LoVo (cell line): ENCODE data around the gene SREBF2.
"Not testable (repeated sequence)": the region's sequence is repeated elsewhere in the genome, so short reads cannot be mapped to it uniquely, and the experiment has no call there.

ENCODE experiments used
- DNase-seq: peaks from one replicate; pipeline ENCODE4 v3.0.0-alpha.2; 2016; ENCODE audit warnings: low spot score

SREBF2 gene

DNA sequence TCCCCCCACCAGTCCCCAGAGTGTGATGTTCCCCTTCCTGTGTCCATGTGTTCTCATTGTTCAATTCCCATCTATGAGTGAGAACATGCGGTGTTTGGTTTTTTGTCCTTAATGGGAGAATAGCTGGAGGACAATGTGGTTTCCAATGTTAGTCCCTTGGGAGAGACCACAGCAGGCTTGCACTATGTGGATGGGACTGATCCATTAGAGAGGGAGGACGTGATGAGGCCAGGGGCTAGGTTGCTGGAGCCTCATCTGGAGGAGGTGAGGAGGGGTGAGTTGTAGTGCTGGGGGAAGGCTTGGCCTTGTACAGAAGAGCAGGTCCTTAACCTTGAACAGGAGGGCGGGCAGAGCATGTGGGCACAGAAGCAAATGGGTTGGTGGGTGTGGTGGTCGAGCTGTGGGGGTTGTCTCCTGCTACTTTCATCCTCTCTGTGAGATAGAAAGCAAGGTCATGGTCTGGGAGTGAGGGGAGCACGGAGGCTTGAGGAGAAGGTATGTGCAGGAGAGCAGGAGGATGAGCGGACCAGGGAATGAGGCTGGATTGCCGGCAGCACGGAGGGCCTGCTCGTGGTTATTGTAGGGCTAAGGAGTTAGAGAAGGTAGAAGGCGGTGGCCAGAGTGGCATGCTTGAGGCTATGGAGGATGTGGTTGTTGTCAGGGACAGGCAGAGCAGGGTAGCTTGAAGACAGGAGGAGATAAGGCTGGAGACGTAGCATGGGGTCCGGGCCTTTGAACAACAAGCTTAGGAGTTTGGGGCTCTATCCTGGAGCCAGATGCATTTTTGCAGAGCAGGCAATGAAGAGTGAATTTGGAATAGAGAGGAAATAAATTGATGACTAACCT lies 11.2 kb upstream of the SREBF2 start:
- no peak for DNase-seq

DNA sequence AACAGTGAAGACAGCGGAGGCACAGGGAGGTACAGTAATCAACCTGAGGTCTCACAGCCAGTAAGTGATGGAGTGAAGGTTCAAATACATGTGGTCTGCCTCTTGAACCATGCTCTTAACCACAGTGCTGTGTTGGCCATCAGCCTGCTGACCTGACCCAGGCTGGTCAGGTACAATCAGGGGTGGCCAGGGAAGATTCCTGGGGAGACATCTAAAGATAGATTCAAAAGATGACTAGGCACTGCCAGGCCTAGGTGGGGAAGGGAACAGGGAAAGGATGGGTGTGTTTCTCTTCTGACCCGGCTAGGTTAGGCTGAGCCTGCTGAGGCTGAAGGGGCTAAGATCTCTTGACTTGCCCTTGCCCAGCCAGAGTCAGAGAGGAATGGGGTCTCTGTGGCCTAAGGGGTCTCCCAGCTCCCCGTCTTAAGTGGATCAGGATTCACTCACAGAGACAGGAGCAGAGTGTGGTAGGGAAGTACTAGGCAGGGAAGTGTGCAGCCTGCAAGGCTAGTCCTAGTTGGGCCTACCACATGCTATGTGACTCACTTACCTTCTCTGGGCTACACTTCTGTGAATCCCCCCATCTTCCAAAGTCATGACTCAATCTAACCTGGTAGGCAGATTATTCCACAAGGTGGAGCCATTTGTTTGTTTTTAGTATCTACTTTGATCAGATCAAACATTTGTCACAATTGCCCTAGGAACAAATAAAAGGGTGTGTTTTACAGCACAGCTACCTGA lies 10.4 kb upstream of the SREBF2 start:
- peak; percentile 53 for DNase-seq

DNA sequence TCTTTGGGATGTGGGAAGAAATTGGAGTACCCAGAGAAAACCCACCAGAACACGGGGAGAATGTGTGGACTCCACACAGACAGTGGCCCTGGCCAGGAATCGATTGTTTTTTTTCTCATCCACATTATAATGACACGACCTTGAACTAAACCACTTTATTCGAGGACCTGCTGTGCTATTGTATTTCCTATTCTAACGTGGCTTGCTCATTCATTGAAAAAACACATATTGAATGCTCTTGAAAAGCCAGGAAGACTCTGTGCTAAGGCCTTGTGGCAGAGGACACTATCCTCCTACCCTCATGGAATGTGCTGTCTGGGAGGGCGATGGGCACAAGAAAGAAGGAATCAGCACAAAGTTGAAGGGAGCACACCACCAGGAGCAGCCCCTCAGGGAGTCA lies 9.1 kb upstream of the SREBF2 start:
- no peak for DNase-seq

DNA sequence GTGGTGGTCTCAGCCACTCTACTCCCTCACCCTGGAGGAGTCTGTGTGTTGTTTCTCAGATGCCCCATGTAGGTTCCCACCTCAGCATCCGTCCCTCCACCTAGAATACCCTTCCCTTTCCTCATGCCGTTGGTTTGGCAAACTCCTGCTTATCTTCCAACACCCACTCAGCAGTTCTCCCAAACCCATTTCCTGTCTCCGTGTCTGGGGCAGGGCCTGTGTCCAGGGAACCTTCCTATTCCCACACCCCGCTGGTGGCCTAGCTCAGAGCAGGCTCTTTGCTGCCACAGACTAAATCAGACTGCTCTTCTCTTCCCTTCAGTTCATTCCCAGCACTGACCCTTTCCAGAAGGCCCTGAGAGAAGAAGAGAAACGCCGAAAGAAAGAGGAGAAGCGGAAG lies 7.5 kb upstream of the SREBF2 start:
- no peak for DNase-seq

DNA sequence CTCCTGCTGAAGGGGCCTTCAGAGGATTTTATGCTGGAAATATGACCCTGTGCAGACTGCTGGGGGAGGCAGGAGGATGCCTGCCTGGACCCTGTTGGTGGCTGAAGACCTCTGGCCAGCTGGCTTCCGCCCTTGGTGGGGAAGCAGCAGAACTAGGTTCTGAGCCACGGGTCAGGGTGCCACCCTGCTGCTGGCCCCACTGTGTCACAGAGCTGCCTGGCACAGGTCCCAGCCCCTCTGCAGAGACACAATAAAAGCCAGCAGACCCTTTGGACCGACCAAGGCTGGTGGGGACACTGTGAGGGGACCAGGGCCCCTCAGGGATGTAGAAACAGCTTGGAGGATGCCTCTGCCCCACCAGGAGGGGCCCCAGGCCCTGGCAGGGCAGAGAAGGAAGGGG lies 6.9 kb upstream of the SREBF2 start:
- DNase-seq, result no peak

DNA sequence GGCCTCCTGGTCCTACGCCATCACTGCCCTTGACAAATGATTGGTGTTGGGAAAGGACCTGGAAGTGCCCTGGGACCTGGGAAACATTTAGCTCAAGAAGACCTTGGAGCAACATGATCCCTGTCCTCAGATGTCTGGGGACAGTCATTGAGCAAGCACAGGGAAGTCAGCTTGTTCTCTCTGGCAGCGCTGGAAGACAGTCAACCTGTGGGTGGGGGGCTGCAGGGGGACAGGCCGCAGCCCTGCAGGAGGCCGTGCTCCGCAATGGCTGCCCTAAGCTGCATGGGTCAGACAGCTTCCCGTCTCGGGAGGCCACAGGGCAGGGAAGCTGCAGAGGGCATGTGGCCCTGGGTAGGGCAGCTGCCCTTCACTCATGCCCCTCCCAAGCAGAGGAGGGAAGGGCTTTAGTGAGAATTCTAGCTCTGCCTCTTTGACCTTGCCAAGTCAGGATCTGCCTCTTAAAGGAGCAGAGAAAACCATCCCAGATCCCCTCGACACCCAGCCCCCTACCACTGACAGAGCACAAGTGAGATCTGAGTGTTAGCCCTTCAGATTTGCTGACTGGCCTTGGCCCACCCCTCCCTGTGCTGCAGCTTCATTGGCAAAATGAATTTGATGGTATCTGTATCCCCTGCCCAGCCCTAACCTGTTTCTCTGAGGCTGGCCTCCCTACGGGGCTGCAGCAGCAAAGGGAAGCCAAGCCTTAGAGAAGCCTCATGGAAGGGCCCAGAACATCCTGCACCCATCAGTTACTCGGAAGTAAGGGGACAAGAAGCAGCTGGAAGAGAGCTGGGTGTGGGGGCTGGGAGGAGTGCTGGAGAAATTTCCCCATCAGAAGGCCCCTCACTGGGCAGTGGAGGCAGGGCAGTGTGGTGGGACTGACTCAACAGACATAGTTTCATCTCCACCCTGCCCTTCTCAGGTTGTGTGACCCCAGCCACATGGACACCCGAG lies 6.2 kb upstream of the SREBF2 start:
- DNase-seq, result no peak

DNA sequence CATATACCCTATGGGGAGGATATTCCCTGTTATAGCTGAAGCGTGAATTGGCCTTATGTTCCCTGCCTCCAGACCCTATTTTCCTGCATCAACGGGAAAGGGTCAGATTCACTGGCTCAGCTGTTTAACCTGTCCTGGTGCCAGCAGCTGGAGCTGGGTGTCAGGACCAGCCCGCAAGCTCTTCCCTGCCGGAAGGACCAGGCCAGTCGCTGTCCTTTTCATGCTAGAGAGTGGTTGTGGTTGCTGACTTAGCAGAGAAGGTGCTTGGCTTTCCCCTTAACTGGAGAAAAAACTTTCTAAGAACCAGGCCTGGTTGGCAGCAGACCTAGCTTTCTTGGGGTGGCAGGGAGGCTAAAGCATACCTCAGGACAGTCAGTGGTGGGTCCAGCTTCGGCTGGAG lies 5.2 kb upstream of the SREBF2 start:
- DNase-seq, result no peak

DNA sequence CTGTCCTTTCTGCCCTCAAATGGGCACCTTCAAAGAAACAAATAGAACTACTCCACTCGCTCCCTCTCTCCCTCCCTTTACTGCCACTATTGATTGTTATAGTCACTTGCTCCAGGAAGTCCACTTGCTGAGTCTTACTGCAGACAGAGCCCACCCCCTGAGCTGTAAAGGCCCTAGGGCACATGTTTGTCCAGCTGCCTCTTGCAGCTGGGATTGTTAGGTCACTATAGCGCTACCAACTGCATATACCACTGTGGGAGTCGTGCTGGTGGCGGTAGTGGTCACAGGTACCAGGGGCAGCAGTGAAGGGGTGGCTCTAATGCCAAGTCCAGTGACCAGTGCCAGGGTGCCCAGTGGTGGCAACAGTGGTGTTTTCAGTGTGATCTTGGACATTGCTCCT lies 4.4 kb upstream of the SREBF2 start:
- DNase-seq, result no peak

DNA sequence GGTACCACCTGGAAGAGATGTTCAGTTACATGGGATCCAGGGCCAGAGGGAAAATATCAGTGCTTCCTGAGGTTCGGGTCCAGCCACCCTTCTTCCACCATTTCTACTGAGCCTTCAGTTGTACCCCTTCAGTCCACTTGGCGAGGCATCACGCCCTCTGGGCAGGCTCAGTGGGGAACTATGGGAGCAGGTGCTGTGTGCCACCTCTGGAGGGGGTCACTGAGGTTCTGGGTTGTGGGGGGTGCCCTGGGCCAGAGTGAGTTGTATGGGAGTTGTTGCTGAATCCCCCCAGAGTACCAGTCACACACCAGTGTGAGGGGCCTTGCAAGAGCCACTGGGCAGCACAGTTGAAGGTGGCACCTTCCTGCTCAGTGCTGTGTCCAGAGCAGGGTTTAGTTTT lies 2.7 kb upstream of the SREBF2 start:
- no peak for DNase-seq

DNA sequence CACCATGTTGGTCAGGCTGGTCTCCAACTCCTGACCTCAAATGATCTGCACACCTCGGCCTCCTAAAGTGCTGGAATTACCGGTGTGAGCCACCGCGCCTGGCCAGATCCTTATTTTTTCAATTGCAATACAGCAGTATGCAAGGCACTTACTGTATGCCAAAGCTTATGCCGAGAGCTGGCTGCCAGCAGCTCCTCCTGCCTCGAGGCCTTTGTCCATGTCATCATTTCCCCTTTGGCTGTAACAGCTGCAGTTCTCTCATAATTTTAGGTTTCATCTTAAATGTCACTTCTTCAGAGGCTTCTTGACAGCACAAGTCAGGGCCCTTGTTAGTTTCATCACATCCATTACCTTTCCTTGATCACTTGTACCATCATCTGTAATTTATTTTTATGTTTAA lies 1.5 kb upstream of the SREBF2 start:
- no peak for DNase-seq

DNA sequence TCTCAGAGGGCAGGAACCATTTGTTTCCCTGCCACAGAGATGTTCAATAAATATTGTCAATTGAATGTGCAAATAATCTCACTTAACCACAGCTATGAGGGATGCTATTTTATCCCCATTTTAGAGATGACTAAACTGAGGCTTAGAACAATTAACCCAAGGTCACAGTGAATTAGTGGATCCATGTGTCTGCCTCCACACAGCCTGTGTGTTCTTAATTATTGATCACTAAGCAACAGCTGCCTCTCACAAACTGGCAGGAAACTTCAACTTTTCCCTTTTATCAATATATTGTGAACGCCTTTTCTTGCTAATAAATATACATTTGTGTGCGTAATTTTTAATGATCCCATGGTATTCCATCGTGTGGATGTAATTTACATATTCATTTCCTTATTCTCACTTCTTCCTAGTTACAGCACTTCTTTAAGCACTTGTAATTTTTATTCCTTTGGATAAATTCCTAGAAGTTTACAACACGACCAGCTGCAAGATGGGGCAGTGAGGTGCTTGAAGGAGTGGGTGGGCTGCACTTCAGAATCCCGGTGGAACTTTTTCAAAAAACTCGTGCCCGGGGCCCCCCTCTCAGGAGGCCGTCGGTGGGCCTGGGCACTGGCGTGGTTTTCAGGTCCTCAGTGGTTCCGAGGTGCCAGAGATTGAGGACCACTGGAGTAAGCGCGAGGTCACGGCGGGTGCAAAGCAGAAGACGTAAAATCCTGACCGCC lies 915 bp upstream of the SREBF2 start:
- no peak for DNase-seq

DNA sequence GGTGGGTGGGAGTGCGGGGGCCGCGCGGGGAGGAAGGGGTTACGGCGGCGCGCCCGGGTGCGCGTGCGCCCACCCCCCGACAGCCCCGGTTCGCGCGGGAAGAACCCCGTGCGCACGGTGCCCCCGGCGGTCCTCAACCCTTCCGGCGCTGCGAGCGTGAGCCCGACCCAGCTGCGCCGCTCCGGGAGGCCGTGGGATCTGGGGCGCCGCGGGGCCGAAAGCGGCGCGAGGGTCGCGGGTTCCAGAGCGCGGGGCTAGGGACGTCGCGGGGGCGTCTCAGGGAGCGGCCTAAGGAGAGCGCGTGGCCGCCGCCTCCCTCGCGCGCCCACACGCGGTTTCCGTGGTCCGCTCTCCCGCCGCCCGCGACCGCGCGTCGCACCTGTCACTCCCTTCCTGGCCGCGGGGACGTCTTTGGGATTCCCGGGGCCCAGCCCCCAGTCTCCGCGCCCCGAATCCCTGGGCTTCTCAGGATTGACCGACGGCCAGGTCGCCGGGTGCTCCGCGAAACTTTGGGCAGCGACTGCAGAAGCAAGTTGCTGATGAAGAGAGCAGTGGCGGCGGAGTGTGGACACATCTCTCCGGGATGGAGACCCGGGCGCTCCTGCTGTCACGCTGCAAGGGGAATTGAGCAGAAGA lies 582 bp downstream of the SREBF2 start:
- DNase-seq, result peak; percentile 44

DNA sequence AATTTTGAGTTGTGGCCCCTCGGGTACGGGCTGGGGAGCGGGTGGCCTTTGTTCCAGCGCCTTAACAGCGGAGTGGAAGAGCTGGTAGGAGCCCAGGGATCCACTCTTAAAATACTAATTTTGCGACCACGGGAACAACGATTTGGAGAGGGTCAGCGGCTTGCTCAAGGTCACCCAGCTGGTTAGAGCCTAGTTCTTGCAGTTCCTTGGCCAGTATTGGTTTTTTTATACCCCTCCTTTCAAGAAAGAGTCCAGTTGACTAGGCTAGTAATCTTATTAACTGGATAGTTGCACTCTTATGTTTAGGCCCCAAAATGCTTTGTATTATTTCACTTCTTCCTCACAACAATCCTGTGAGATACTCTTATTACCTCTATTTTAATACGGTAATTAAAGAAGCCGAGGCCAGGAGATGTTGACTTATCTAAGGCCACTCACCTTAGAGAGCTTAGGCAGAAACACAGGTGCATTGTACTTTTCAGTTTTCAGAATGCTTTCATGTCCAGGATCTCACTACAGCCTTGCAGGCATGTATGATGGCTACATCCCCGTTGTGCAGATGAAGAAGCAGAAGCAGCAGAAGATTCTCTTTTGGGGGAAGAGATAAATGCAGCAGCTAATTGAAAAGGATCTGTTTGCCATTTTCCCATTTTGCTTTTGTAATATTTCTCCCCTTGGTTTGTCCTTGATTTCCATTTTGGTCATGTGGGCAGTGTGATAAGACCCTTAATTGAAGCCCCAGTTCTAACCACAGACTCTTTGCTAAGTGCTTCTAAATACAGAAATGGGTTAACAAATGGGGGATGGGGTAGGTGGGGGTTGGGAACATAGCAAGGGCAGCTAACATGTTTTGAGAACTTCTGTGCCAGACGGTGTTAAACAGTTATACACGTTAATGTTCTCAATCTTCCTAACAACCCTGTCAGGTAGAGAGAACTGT lies 1.4 kb downstream of the SREBF2 start:
- no peak for DNase-seq

DNA sequence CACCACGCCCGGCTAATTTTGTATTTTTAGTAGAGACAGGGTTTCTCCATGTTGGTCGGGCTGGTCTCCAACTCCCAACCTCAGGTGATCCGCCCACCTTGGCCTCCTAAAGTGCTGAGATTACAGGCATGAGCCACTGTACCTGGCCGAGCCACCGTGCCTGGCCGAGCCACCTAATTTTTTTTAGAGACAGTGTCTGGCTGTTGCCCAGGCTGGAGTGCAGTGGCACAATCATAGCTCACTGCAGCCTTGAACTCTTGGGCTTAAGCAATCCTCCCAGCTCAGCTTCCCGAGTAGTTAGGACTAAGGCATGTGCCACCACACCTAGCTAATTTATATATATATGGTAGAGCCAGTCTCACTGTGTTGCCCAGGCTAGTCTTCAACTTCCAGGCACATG lies 2.6 kb downstream of the SREBF2 start:
- DNase-seq, result not testable (repeated sequence)

DNA sequence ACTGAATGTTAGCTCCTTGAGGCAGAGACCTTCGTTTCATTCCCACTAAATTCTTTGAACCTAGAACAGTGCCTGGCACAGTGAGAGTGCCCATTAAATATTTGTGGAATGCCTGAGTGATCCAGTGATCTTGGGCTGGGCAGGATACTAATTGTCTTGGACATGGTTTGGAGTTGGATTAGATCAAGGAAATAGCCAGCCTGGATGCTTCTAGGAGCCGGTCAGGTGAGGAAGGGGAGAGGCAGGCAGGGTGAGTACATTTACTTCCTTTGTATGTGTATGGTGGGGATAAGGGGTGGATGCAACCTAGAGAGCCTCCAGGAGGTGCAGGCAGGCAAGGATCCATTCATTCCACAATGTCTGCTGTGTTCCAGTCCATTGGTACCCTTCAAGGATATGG lies 3.6 kb downstream of the SREBF2 start:
- no peak for DNase-seq

DNA sequence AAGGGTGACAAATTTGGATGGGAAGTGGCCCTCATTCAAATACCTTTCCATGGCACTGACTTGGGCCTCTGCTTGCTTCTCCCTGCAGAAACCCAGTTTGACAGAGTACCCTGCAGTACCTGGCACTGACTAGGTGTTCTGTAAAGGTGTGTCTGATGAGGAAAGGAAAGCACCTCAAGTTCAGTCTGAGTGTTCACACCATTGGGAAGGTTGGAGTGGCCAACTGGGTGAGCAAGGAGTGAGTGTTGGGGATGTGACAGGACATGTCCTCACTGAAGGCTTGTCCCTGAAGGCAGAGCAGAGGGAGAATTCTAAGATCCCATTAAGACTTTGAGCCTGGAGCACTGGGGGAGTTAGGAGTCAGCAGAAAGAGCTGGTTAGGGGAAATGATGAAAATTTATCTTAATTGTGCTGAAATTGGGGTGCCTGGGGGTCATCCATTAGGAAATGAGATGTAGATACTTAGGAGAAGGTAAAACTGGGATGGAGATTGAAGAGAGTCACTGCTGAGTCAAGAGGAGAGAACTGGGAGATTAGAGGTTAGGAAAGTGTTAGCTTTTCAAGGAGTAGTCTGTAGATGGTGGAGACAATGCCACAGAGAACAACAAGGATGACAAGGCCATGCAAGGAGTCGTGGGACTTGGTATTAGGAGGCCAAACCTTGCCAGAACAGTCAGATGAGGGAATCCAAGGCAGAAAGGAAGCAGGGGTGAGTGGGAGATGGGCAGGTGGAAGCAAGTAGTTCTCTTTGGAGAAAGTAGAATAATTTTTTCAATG lies 6.1 kb downstream of the SREBF2 start:
- DNase-seq, result no peak

DNA sequence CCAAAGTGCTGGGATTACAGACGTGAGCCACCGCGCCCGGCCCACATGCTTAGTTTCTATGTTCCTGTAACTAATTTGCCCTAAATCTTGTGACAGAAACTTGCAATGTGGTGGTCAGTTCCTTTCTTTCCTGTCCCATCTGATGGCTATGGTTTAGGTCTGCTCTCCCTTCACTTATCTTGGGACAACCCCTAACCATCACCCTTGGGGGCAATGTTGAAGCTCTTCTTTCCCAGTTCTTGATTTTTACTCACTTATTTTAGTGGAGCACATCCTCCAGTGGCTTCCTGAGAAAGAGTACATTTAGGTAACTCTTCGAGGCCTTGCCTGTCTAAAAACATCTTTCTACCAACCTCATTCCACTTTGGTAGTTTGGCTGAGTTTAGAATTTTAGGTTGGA lies 7.3 kb downstream of the SREBF2 start:
- no peak for DNase-seq

DNA sequence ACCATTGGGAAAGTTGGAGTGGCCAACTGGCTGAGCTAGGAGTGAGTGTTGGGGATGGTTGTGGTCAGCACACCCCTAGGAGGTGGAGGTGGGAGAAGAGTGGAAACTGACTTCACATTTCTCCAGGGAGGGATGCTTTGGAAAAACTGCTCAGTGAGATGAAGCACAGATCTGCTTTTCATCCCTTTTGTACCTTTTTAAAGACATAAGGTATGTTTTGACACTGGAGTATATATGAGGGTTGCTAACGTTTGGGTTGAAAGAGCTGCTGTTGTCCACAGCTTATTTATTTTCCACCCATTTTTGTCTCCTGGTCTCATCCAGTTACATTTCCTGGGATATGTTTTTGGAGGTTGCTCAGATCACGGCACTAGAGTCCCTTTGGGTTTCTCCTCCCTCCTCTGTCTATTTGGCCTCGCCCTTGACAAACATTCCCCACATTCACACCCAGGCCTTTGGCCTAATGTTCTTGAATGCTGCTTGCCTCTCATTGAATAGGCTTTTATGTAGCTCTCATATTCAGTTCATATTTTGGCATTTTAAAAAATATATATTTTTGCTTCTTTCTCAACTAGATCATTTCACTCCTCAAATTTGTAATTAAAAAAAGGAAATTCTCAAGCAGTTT lies 8.3 kb downstream of the SREBF2 start:
- DNase-seq, result peak; percentile 82
